ENCODE data around the gene IQGAP3.

The IQGAP3 gene

DNA sequence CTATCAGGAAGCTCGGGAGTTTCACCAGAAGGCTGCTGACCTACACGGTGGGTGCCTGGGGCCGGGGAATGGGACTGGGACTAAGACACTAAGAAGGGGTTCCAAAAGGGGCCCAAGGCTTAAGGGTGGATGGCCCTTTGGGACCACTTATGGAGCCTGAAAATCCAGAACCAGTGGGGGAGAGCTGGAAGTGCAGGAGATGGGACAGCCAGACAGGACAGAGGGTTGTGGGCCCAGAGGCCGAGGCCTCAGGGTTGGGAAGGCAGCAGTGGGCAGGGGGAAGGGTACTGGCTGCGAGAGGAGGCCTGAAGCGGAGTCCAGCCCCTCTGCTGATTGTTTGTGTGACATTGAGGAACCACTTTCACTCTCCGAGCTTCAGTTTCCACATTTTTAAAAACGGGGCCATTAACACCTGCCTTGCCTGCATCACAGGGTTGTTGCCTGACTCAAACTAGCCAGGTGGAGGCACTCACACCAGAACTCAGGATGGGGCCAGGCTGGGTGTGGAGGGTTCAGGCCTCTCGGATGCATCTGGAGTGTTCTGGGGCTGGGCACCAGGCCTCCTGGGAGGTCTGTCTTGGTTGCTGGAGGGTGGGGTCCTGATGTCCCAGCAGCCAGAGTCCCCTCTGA lies 10.1 kb upstream of the IQGAP3 start:
- peak overlapping the region; percentile 84 to 96 (median 91) for H3K9ac ChIP-seq
- peak overlapping the region; percentile 92 to 99 (median 96) for H3K4me2 ChIP-seq
- H3K9me3 ChIP-seq (replicated peaks in 1 of 11), result no peaks in the 10 kb centered on the region
- peaks cover 73 to 87% (median 77%) of the 10 kb centered on the region in 10 experiments for H3K4me1 ChIP-seq
- H3K4me3 ChIP-seq, result peak overlapping the region; percentile 34 to 76 (median 72); a peak in 19 of 20 replicates
- no peak for TF ChIP-seq Cebpa-rat (IDR thresholded peaks at IDR 0.05)
- peaks cover 8 to 36% (median 31%) of the 10 kb centered on the region in 11 experiments; a peak in 21 of 22 replicates for H3K36me3 ChIP-seq
- peaks cover 0 to 22% (median 8%) of the 10 kb centered on the region in 11 experiments; a peak in 9 of 22 replicates for H4K20me1 ChIP-seq
- no peaks in the 10 kb centered on the region for H3K27me3 ChIP-seq
- peak overlapping the region; percentile 89 to 99 (median 94) for H3K27ac ChIP-seq

DNA sequence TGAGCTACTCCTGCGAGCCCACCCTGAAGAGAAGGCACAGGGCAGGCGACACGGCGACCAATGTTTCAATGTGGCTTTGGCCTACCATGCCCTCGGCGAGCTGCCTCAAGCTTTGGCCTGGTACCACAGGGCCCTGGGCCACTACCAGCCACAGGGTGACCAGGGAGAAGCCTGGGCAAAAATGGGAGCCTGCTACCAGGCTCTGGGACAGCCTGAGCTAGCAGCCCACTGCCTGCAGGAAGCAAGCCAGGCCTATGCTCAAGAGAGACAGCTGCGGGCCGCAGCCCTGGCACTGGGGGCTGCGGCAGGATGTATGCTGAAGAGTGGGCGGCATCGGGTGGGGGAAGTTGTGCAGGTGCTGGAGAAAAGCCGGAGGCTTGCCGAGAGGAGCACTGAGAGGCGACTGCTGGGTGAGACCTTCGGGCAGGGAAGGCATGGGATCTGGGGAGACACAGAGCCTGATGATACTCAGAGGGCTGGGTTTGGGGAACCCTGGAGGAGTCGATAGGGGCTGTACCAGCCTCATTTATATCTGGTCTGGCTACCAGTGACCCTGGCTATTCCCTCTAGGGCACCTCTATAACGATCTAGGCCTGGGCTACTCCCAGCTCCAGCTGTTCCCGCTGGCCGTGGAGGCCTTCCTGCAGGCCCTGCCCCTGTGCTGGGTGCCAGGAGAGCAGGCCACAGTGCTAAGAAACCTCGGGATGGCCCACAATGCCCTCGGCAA lies 9.5 kb upstream of the IQGAP3 start:
- H3K36me3 ChIP-seq, result peaks cover 8 to 30% (median 24%) of the 10 kb centered on the region in 11 experiments; a peak in 21 of 22 replicates
- peaks cover 0 to 22% (median 8%) of the 10 kb centered on the region in 11 experiments; a peak in 9 of 22 replicates for H4K20me1 ChIP-seq
- H3K27me3 ChIP-seq, result no peaks in the 10 kb centered on the region
- H3K27ac ChIP-seq, result peak overlapping the region; percentile 89 to 99 (median 94)
- no peak for TF ChIP-seq Cebpa-rat (IDR thresholded peaks at IDR 0.05)
- H3K9ac ChIP-seq, result peak overlapping the region; percentile 84 to 96 (median 91)
- no peaks in the 10 kb centered on the region for H3K9me3 ChIP-seq (replicated peaks in 1 of 11)
- peak overlapping the region; percentile 34 to 76 (median 72); a peak in 19 of 20 replicates for H3K4me3 ChIP-seq
- peaks cover 73 to 89% (median 78%) of the 10 kb centered on the region in 10 experiments for H3K4me1 ChIP-seq
- peak overlapping the region; percentile 92 to 99 (median 96) for H3K4me2 ChIP-seq

DNA sequence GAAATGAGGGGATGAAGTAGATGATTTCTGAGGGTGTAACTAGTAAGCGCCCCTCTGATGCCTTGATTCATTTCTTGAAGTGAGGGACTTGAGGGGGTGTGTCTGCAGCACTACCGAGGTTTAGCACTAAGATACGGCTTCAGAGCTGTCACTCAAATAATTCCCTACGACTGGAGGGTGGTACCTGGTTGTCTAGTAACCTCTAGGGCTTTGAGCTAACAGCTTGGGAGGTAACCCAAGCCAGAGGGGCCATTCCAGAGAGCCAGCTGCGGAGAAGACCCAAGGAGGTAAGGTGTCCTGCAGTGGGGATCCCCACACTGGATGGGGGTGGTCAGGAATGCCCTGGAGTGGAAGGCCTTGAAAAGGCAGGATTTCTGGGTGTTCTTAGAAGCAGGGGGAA lies 7.1 kb upstream of the IQGAP3 start, which contains the start of gene TTC24:
Gene TTC24, plus strand, starts transcription at position 252 of the 400 bp plus-strand sequence. CDS start 1,642 bp downstream, outside the sequence.
- Histone ChIP-seq H3K9ac (peak within 1 kb of the TSS; percentile 19 to 91 (median 55); a peak in 19 of 22 replicates), H4K20me1 (peaks cover 0 to 3% (median under 1%) of the 10 kb centered on the region in 11 experiments; a peak in 7 of 22 replicates), H3K9me3 (replicated peaks in 1 of 11) (no peaks in the 10 kb centered on the region), H3K4me2 (peak within 1 kb of the TSS; percentile 92 to 99 (median 96)), H3K4me3 (no peak within 1 kb of the TSS), H3K36me3 (peaks cover 0 to 6% (median under 1%) of the 10 kb centered on the region in 11 experiments; a peak in 9 of 22 replicates), H3K4me1 (peaks cover 63 to 71% (median 66%) of the 10 kb centered on the region in 10 experiments), H3K27me3 (no peaks in the 10 kb centered on the region), H3K27ac (peak within 1 kb of the TSS; percentile 22 to 99 (median 94); a peak in 20 of 22 replicates)
- no peak for TF ChIP-seq Cebpa-rat (IDR thresholded peaks at IDR 0.05)

DNA sequence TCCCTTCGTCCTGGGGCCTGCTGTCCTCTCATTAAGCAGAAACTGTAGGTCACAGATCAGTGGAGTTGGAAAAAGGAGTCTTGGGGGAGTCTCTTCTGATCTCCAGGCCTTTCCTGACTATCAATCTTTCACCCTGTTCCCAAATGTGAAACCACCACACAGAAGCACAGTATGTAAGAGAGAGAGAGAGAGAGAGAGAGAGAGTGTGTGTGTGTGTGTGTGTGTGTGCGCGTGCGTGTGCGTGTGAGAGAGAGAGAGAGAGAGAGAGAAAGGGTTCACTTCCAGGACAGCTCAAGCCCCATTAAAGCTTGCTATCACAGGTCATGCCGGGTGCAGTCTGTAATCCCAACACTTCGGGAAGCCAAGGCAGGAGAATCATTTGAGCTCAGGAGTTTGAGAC lies 5.7 kb upstream of the IQGAP3 start:
- TF ChIP-seq Cebpa-rat (IDR thresholded peaks at IDR 0.05), result no peak
- H3K27me3 ChIP-seq, result no peaks in the 10 kb centered on the region
- H3K9me3 ChIP-seq (replicated peaks in 1 of 11), result no peaks in the 10 kb centered on the region
- H3K9ac ChIP-seq, result peak overlapping the region in 3 of 11 experiments; percentile 21 to 25 (median 23); a peak in 2 of 22 replicates
- peak overlapping the region in 9 of 11 experiments; percentile 23 to 46 (median 40); a peak in 17 of 22 replicates for H3K4me2 ChIP-seq
- H3K4me1 ChIP-seq, result peaks cover 51 to 65% (median 55%) of the 10 kb centered on the region in 10 experiments
- no peak overlapping the region for H3K4me3 ChIP-seq
- H4K20me1 ChIP-seq, result no peaks in the 10 kb centered on the region; a peak in 1 of 22 replicates
- H3K27ac ChIP-seq, result peak overlapping the region in 4 of 11 experiments; percentile 1 to 45 (median 30); a peak in 4 of 22 replicates
- 0 out of 22 replicates have a peak, but pooled peaks cover 0 to under 1% (median 0%) of the 10 kb centered on the region in 11 experiments for H3K36me3 ChIP-seq

DNA sequence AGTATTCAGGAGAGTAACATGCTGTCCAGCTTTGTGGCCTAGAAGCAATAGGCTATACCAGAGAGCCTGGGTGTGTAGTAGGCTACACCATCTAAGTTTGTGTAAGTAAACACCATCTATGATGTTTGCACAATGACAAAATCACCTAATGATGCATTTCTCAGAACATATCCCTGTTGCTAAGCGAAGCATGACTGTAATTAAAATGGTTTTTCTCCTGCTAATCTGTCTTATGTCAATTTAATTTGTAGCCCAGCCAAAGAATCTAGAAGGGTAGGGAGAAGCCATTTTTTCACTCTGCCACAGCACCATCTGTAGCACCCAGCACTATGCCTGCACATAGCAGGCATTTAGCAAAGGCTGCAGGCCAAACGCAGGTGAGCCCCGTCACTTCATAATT lies 5.2 kb upstream of the IQGAP3 start:
- Histone ChIP-seq H3K9ac (peak overlapping the region in 3 of 11 experiments; percentile 21 to 25 (median 23); a peak in 2 of 22 replicates), H3K9me3 (replicated peaks in 1 of 11) (no peaks in the 10 kb centered on the region), H3K27me3 (no peaks in the 10 kb centered on the region), H3K4me3 (no peak overlapping the region), H4K20me1 (no peaks in the 10 kb centered on the region), H3K27ac (peak overlapping the region in 4 of 11 experiments; percentile 1 to 45 (median 30); a peak in 4 of 22 replicates), H3K4me1 (peaks cover 46 to 65% (median 55%) of the 10 kb centered on the region in 10 experiments), H3K4me2 (peak overlapping the region in 9 of 11 experiments; percentile 23 to 46 (median 40); a peak in 15 of 22 replicates), H3K36me3 (no peaks in the 10 kb centered on the region)
- no peak for TF ChIP-seq Cebpa-rat (IDR thresholded peaks at IDR 0.05)

DNA sequence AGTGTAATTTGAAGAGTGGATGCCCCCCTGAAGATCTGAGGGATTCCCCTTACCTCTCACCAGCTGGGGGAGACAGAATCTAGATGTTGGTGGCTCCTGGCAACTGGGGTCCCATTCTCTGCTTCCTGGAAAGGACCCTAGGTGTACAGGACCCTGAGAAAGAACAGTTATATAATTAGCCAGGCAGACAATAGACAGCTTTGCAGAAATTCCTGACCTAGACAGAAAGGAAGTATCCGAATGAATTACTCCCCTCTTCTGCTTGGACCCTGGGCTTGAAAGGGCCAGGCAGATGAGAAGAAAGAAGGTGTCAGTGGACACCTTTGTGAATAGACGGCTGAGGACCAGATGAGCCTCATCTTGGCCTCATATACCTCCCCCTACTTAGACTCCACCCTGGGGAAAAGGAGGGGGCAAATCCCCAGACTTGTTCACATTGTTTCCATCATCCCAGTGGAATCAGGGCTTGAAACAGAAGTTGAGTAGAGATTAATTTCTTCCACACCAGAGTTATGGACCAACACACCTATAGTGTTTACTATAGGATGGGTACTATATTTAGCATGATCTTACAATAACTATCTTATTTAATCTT lies 1.8 kb upstream of the IQGAP3 start:
- Histone ChIP-seq H3K4me1 (peaks cover 39 to 57% (median 46%) of the 10 kb centered on the region in 10 experiments), H3K27ac (no peak overlapping the region), H3K9ac (no peak overlapping the region), H3K4me2 (no peak overlapping the region), H3K9me3 (replicated peaks in 1 of 11) (no peaks in the 10 kb centered on the region), H3K36me3 (peaks cover 0 to 16% (median 7%) of the 10 kb centered on the region in 11 experiments; a peak in 15 of 22 replicates), H3K4me3 (no peak overlapping the region), H3K27me3 (no peaks in the 10 kb centered on the region), H4K20me1 (no peaks in the 10 kb centered on the region)
- no peak for TF ChIP-seq Cebpa-rat (IDR thresholded peaks at IDR 0.05)

DNA sequence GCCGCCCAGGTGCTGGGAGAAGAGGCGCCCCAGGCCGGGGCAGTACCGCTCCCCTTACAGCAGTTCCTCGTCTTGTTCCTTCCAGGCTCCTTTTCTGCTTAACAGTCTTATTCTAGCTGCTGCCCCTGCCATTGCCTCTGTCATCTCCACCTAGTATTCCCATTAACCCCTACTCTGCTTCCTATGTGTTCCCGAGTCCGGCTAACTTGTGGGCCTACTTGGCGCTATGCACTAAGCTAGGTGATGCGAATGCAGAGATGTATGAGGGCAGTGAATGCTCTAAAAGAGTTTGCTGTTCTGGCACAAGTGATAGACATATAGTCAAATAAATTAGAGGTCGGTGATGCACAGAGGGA lies 276 bp upstream of the IQGAP3 start:
- peaks cover 0 to 31% (median 22%) of the 10 kb centered on the region in 11 experiments; a peak in 19 of 22 replicates for H3K36me3 ChIP-seq
- H3K9me3 ChIP-seq (replicated peaks in 1 of 11), result no peaks in the 10 kb centered on the region
- H3K4me1 ChIP-seq, result peaks cover 28 to 42% (median 33%) of the 10 kb centered on the region in 10 experiments
- H3K27me3 ChIP-seq, result no peaks in the 10 kb centered on the region
- TF ChIP-seq Cebpa-rat (IDR thresholded peaks at IDR 0.05), result no peak
- H3K4me2 ChIP-seq, result peak overlapping the region; percentile 89 to 99 (median 95)
- peak overlapping the region; percentile 46 to 85 (median 72) for H3K4me3 ChIP-seq
- no peaks in the 10 kb centered on the region for H4K20me1 ChIP-seq
- peak overlapping the region; percentile 57 to 86 (median 79); a peak in 18 of 22 replicates for H3K9ac ChIP-seq
- peak overlapping the region in 4 of 11 experiments; percentile 73 to 84 (median 78); a peak in 6 of 22 replicates for H3K27ac ChIP-seq

DNA sequence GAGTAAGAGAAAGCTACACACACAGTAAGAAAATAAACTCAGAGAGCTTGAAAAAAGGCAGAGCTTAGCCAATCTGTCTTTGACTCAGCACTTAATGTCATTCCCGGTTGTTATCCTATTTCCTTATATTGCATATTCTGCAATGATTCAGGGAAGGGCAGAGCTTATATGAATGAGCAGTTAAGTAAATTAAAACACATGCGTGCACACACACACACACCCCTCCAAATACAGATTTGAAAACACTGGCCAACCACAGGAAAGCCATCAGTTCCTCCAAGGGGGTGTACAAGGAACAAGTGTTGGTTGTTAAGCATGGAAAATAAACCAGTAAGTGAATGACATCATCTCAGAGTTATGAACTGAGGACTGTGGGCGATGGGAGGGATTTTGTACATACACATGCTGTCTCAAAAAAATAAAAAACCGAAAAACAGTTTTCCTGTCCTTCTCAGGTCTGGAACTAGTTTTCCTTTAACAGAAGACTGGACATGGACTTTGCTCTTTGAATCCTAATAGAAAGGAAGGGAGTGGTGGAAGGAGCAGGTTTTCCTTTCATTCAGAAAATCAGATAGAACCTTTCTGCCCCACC lies 1.0 kb downstream of the IQGAP3 start:
- H3K27me3 ChIP-seq, result no peaks in the 10 kb centered on the region
- H4K20me1 ChIP-seq, result no peaks in the 10 kb centered on the region
- H3K4me2 ChIP-seq, result peak overlapping the region; percentile 89 to 99 (median 95)
- H3K9me3 ChIP-seq (replicated peaks in 1 of 11), result no peaks in the 10 kb centered on the region
- no peak for TF ChIP-seq Cebpa-rat (IDR thresholded peaks at IDR 0.05)
- peaks cover 0 to 39% (median 31%) of the 10 kb centered on the region in 11 experiments; a peak in 19 of 22 replicates for H3K36me3 ChIP-seq
- H3K9ac ChIP-seq, result peak overlapping the region; percentile 57 to 86 (median 79); a peak in 20 of 22 replicates
- H3K4me3 ChIP-seq, result peak overlapping the region; percentile 46 to 85 (median 72)
- peak overlapping the region in 10 of 11 experiments; percentile 24 to 84 (median 70); a peak in 16 of 22 replicates for H3K27ac ChIP-seq
- peaks cover 25 to 37% (median 31%) of the 10 kb centered on the region in 10 experiments for H3K4me1 ChIP-seq
